Adrenal gland (tissue), 5 donors: Measurements from ENCODE around the gene OR2T11.

Source experiments
- CTCF ChIP-seq, 6 experiments: fragments of 450-650 bp in 4 of 6; fragments of 200-600 bp in 2 of 6; sonication (generic) in 1 of 6; IDR thresholded peaks; 1 replicate in 5 of 6; 2 replicates in 1 of 6; pipeline versions ENCODE4 v1.5.1 to v1.8.0; 2016 to 2021; ENCODE audit warnings: antibody characterized with exemption in 6 of 6, mild to moderate bottlenecking in 2 of 6, moderate library complexity in 1 of 6
- POLR2A ChIP-seq, 2 donors: fragments of 450-650 bp; IDR thresholded peaks; one replicate each; pipeline ENCODE4 v1.6.1; 2017; ENCODE audit warnings: antibody characterized with exemption in 2 of 2, mild to moderate bottlenecking in 2 of 2, moderate library complexity in 1 of 2
- donor health status: DM: no; HTN: no; CAD: no.

DNA sequence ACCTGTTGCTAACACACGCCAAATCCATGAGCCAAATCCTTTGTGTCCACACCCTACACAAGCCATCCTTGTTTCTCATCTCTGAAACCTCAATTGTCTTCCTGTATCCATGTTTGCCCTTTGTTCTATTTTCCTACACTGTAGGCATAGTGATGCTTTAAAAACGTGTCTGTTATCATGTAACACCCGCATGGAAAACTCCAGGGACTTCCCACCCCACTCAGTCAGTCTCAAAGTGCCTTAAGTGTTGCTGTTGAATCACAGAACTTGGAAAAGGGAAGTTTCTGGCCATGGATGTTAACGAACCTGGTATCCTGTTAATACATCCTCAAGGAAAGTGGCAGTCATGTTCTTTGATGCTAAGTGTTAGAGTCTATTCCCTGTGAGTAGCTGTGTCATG lies 9.7 kb downstream of the OR2T11 start:
- TF ChIP-seq CTCF (IDR thresholded peaks at IDR 0.05) (no peak), POLR2A (IDR thresholded peaks at IDR 0.05) (no peak)
